ENCODE measurements around the gene ARHGAP26. TPM values are rescaled to one million over a fixed set of nuclear protein-coding genes. Genes with fewer than 3 reads are reported as not detected.

Gene ARHGAP26
- total RNA-seq, 1 experiment from 2014 or later = 54.3 TPM

GRCh38 chr5:142825378-142826089, 55.4 kb downstream of the ARHGAP26 start:
- no peak for TF ChIP-seq CTCF (IDR thresholded peaks at IDR 0.05; ENCODE audit: unreplicated experiment)
- Mint-ChIP-seq H3K27ac (ENCODE audit: low read depth, unreplicated experiment) (peak overlapping the region; percentile 73), H3K4me3 (ENCODE audit: unreplicated experiment) (no peak overlapping the region), H3K36me3 (ENCODE audit: insufficient read depth, unreplicated experiment) (no peaks in the 10 kb centered on the region), H3K4me1 (ENCODE audit: insufficient read depth, unreplicated experiment) (peaks cover 53% of the 10 kb centered on the region), H3K27me3 (ENCODE audit: insufficient read depth, unreplicated experiment) (no peaks in the 10 kb centered on the region), H3K9me3 (ENCODE audit: unreplicated experiment) (no peaks in the 10 kb centered on the region)
- ChIA-PET POLR2A (no interaction called here), CTCF (interaction anchor here (1.1 to 2.7 kb wide), 4 partner anchors 40 to 55 kb away, joined by 3 to 11 read pairs (median 6); no protein-coding TSS in a partner anchor)
- no TSS peak for BruUV-seq (replicated peaks)
- intact Hi-C loops (cut with micrococcal nuclease) = loop anchor here (5.0 kb wide), 1 partner anchor 98 kb away; no protein-coding TSS in a partner anchor
- DNase-seq (ENCODE audit: unreplicated experiment) = no peak

GRCh38 chr5:142826093-142826492, 55.9 kb downstream of the ARHGAP26 start:
- POLR2A ChIA-PET = interaction anchor here (1.2 to 1.9 kb wide), 3 partner anchors 14 to 105 kb away, joined by 3 to 14 read pairs (median 4); partner anchors contain the start of gene ARHGAP26
- no peaks in the 10 kb centered on the region for H3K9me3 Mint-ChIP-seq (ENCODE audit: unreplicated experiment)

GRCh38 chr5:142826741-142827492, 56.7 kb downstream of the ARHGAP26 start:
- BruUV-seq (replicated peaks) = no TSS peak
- DNase-seq (ENCODE audit: unreplicated experiment) = peak; percentile 83
- Mint-ChIP-seq H3K27ac (ENCODE audit: low read depth, unreplicated experiment) (peak overlapping the region; percentile 73), H3K4me1 (ENCODE audit: insufficient read depth, unreplicated experiment) (peaks cover 58% of the 10 kb centered on the region), H3K4me3 (ENCODE audit: unreplicated experiment) (peak overlapping the region; percentile 35), H3K27me3 (ENCODE audit: insufficient read depth, unreplicated experiment) (no peaks in the 10 kb centered on the region), H3K36me3 (ENCODE audit: insufficient read depth, unreplicated experiment) (no peaks in the 10 kb centered on the region), H3K9me3 (ENCODE audit: unreplicated experiment) (no peaks in the 10 kb centered on the region)
- no peak for TF ChIP-seq CTCF (IDR thresholded peaks at IDR 0.05; ENCODE audit: unreplicated experiment)
- ChIA-PET CTCF (interaction anchor here (0.6 to 1.8 kb wide), 11 partner anchors 14 to 577 kb away, joined by 3 to 7 read pairs (median 3); partner anchors contain the start of gene NR3C1), POLR2A (interaction anchor here (0.7 to 2.2 kb wide), 14 partner anchors 8 to 768 kb away, joined by 3 to 14 read pairs (median 4); partner anchors contain the start of gene ARHGAP26)
- intact Hi-C loops (cut with micrococcal nuclease) = loop anchor here (5.0 kb wide), 1 partner anchor 100 kb away; no protein-coding TSS in a partner anchor

More at GRCh38 chr5:142826093-142826492, 55.9 kb downstream of the ARHGAP26 start:
- Mint-ChIP-seq H3K36me3 (ENCODE audit: insufficient read depth, unreplicated experiment) (no peaks in the 10 kb centered on the region), H3K4me3 (ENCODE audit: unreplicated experiment) (no peak overlapping the region), H3K27me3 (ENCODE audit: insufficient read depth, unreplicated experiment) (no peaks in the 10 kb centered on the region), H3K4me1 (ENCODE audit: insufficient read depth, unreplicated experiment) (peaks cover 59% of the 10 kb centered on the region), H3K27ac (ENCODE audit: low read depth, unreplicated experiment) (peak overlapping the region; percentile 73)
- CTCF ChIA-PET = interaction anchor here (1.7 kb wide), 1 partner anchor 113 kb away, joined by 7 read pairs; no protein-coding TSS in a partner anchor
- intact Hi-C loops (cut with micrococcal nuclease) = loop anchor here (5.0 kb wide), 1 partner anchor 99 kb away; no protein-coding TSS in a partner anchor
- DNase-seq (ENCODE audit: unreplicated experiment) = no peak
- no TSS peak for BruUV-seq (replicated peaks)
- no peak for TF ChIP-seq CTCF (IDR thresholded peaks at IDR 0.05; ENCODE audit: unreplicated experiment)

All from MCF 10A (cell line).